GM12878 (cell line): ENCODE results near the gene SCP2D1. TPM values are rescaled to one million over a fixed set of nuclear protein-coding genes. Genes with fewer than 3 reads are reported as not detected.

ENCODE experiments used
- BCL3 ChIP-seq: IDR thresholded peaks from 2 replicates; pipeline ENCODE4 v1.6.1; 2011; ENCODE audit warnings: borderline replicate concordance, low read depth, mild to moderate bottlenecking, moderate library complexity, low read length; ENCODE audit not compliant: insufficient read depth, poor library complexity, severe bottlenecking
- CREM ChIP-seq: IDR thresholded peaks from 2 replicates; pipeline ENCODE4 v1.6.1; 2014; ENCODE audit warnings: antibody characterized with exemption, low read depth
- HCFC1 ChIP-seq: fragments of 150-350 bp; IDR thresholded peaks from 2 replicates; pipeline ENCODE4 v1.6.1; 2014; ENCODE audit warnings: low read length
- KLF5 ChIP-seq: fragments of 450-650 bp; IDR thresholded peaks from 2 replicates; pipeline ENCODE4 v1.6.1; 2014; ENCODE audit warnings: mild to moderate bottlenecking; ENCODE audit not compliant: partially characterized antibody
- LARP7 ChIP-seq: fragments of 450-650 bp; IDR thresholded peaks from 2 replicates; pipeline ENCODE4 v1.6.1; 2017; ENCODE audit warnings: mild to moderate bottlenecking
- MTA3 ChIP-seq: IDR thresholded peaks from 2 replicates; pipeline ENCODE4 v1.6.1; 2012; ENCODE audit warnings: low read length, inconsistent platforms, borderline replicate concordance
- MXI1 ChIP-seq: fragments of 150-350 bp; IDR thresholded peaks from 2 replicates; pipeline ENCODE4 v1.6.1; 2011; ENCODE audit warnings: low read depth, mild to moderate bottlenecking, inconsistent platforms, low read length, improper control_type of control experiment
- NFIC ChIP-seq: IDR thresholded peaks from 2 replicates; pipeline ENCODE4 v1.6.1; 2012; ENCODE audit warnings: low read depth, mild to moderate bottlenecking, inconsistent platforms, low read length, moderate library complexity
- RB1 ChIP-seq: fragments of 450-650 bp; formaldehyde crosslinking; IDR thresholded peaks from 2 replicates; pipeline ENCODE4 v1.6.1; 2017; ENCODE audit warnings: mild to moderate bottlenecking, borderline replicate concordance
- REST ChIP-seq: IDR thresholded peaks from 2 replicates; pipeline ENCODE4 v1.6.1; 2012; ENCODE audit warnings: mild to moderate bottlenecking, low read depth, low read length
- SMAD1 ChIP-seq: fragments of 450-650 bp; IDR thresholded peaks from 2 replicates; pipeline ENCODE4 v1.6.1; 2018; ENCODE audit warnings: mild to moderate bottlenecking, low read depth; ENCODE audit not compliant: partially characterized antibody
- SMAD5 ChIP-seq: IDR thresholded peaks from 2 replicates; pipeline ENCODE4 v1.6.1; 2016; ENCODE audit warnings: antibody characterized with exemption, low read depth
- SREBF1 ChIP-seq: IDR thresholded peaks from 2 replicates; pipeline ENCODE4 v1.6.1; 2012; ENCODE audit warnings: mild to moderate bottlenecking, low read length
- SUPT20H ChIP-seq: IDR thresholded peaks from 2 replicates; pipeline ENCODE4 v1.6.1; 2011; ENCODE audit warnings: low read depth, mild to moderate bottlenecking, low read length, moderate library complexity, borderline replicate concordance; ENCODE audit not compliant: control insufficient read depth
- TCF12 ChIP-seq: IDR thresholded peaks from 2 replicates; pipeline ENCODE4 v1.6.1; 2011; ENCODE audit warnings: low read depth, mild to moderate bottlenecking, low read length
- YBX1 ChIP-seq: fragments of 450-650 bp; IDR thresholded peaks from 2 replicates; pipeline ENCODE4 v1.6.1; 2016; ENCODE audit warnings: antibody characterized with exemption
- ZNF217 ChIP-seq: fragments of 450-650 bp; IDR thresholded peaks from 2 replicates; pipeline ENCODE4 v1.6.1; 2017; ENCODE audit warnings: antibody characterized with exemption, mild to moderate bottlenecking
- polyA plus RNA-seq, 11 experiments: library from polyadenylated mRNA; depleted of rRNA in 4 of 11; unstranded in 6 of 11; stranded (reverse) in 5 of 11; fragments of >200 nt; fragmentation: Nextera tagmentation in 4 of 11; fragmentation: Illumina TruSeq in 1 of 11; extraction: Ambion mirVana in 4 of 11; extraction: Trizol in 1 of 11; gene quantifications; 1 replicate in 1 of 11; 2 replicates in 10 of 11; pipeline versions ENCODE4 v1.2.1 to v1.2.3, GENCODE V29; 2011 to 2016; ENCODE audit warnings: inconsistent platforms in 2 of 11, missing spikeins in 2 of 11, low read depth in 1 of 11
- total RNA-seq, 4 experiments: library from RNA; depleted of rRNA in 3 of 4; stranded (reverse); fragments of >200 nt in 3 of 4; fragmentation: Illumina TruSeq in 1 of 4; extraction: Trizol in 1 of 4; gene quantifications; 2 replicates each; pipeline versions ENCODE4 v1.2.1 to v1.2.3, GENCODE V29; 2013 to 2021
- TF ChIP-seq, protein P1 (sequence below): fragments of 150-350 bp; IDR thresholded peaks from 2 replicates; pipeline ENCODE4 v1.6.1; 2016; ENCODE audit warnings: low read depth, low read length
- TF ChIP-seq, protein P2 (sequence below): fragments of 450-650 bp; formaldehyde crosslinking; IDR thresholded peaks from 2 replicates; pipeline ENCODE4 v1.4.0; 2022; ENCODE audit warnings: mild to moderate bottlenecking, moderate library complexity

Gene SCP2D1
- total and polyA plus RNA-seq, 10 of the 15 experiments (the other 5 are each of a cell fraction or from before 2014, with no cell fraction given): not detected

- TF ChIP-seq MXI1 (no peak), NFIC (no peak), ZNF217 (no peak), REST (no peak), YBX1 (no peak), CREM (peak; percentile 97), SUPT20H (no peak), MTA3 (no peak), KLF5 (no peak), SREBF1 (no peak; the same call in 1 of the 2 replicates), BCL3 (no peak), HCFC1 (peak; percentile 96), SMAD1 (peak; percentile 57), SMAD5 (peak; percentile 66; the same call in 1 of the 2 replicates), RB1 (peak; percentile 52; the same call in 1 of the 2 replicates), LARP7 (no peak), TCF12 (0 out of 2 replicates have a peak, but pooled peaks have one; percentile 11)
- TF ChIP-seq, protein P1, sequence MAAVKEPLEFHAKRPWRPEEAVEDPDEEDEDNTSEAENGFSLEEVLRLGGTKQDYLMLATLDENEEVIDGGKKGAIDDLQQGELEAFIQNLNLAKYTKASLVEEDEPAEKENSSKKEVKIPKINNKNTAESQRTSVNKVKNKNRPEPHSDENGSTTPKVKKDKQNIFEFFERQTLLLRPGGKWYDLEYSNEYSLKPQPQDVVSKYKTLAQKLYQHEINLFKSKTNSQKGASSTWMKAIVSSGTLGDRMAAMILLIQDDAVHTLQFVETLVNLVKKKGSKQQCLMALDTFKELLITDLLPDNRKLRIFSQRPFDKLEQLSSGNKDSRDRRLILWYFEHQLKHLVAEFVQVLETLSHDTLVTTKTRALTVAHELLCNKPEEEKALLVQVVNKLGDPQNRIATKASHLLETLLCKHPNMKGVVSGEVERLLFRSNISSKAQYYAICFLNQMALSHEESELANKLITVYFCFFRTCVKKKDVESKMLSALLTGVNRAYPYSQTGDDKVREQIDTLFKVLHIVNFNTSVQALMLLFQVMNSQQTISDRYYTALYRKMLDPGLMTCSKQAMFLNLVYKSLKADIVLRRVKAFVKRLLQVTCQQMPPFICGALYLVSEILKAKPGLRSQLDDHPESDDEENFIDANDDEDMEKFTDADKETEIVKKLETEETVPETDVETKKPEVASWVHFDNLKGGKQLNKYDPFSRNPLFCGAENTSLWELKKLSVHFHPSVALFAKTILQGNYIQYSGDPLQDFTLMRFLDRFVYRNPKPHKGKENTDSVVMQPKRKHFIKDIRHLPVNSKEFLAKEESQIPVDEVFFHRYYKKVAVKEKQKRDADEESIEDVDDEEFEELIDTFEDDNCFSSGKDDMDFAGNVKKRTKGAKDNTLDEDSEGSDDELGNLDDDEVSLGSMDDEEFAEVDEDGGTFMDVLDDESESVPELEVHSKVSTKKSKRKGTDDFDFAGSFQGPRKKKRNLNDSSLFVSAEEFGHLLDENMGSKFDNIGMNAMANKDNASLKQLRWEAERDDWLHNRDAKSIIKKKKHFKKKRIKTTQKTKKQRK: no peak
- TF ChIP-seq, protein P2, sequence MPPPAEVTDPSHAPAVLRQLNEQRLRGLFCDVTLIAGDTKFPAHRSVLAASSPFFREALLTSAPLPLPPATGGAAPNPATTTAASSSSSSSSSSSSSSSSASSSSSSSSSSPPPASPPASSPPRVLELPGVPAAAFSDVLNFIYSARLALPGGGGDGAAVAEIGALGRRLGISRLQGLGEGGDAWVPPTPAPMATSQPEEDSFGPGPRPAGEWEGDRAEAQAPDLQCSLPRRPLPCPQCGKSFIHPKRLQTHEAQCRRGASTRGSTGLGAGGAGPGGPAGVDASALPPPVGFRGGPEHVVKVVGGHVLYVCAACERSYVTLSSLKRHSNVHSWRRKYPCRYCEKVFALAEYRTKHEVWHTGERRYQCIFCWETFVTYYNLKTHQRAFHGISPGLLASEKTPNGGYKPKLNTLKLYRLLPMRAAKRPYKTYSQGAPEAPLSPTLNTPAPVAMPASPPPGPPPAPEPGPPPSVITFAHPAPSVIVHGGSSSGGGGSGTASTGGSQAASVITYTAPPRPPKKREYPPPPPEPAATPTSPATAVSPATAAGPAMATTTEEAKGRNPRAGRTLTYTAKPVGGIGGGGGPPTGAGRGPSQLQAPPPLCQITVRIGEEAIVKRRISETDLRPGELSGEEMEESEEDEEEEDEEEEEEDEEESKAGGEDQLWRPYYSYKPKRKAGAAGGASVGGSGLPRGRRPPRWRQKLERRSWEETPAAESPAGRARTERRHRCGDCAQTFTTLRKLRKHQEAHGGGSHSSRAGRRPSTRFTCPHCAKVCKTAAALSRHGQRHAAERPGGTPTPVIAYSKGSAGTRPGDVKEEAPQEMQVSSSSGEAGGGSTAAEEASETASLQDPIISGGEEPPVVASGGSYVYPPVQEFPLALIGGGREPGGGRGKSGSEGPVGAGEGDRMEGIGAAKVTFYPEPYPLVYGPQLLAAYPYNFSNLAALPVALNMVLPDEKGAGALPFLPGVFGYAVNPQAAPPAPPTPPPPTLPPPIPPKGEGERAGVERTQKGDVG (CRISPR knock-in tag): no peak
Observed at GRCh38 chr20:18793625-18794427, 19.8 kb upstream of the SCP2D1 start (continued).
